Ureter (tissue), 1 donor: ENCODE results near the gene ORM2. TPM values are rescaled to one million over a fixed set of nuclear protein-coding genes. Genes with fewer than 3 reads are reported as not detected.

Experiments
- DNase-seq: peaks from one replicate; pipeline ENCODE4 v3.0.0-alpha.2; 2020; ENCODE audit warnings: low spot score
- total RNA-seq: library from RNA; stranded (reverse); gene quantifications from one replicate; pipeline ENCODE4 v1.2.4, GENCODE V29; 2023
- donor health status: DM: yes; HTN: yes; CAD: no.

Gene ORM2
- total RNA-seq, 1 donor from 2014 or later = not detected

DNA sequence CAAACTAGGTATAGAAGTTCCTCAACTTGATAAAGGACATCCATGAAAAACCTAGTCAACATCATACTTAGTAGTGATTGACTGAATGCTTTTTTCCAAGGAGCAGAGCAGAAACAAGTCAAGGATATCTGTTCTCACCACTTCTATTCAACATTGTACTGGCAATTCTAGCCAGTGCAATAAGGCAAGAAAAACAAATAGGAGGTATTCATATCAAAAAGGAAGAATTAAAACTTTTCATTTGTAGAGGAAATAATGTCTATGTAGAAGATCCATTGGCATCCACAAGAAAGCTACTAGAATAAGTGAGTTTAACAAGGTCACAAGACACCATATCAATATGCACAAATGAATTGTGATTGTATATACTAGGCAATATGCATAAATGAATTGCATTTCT is 35.0 kb upstream of the ORM2 start:
- no peak for DNase-seq

DNA sequence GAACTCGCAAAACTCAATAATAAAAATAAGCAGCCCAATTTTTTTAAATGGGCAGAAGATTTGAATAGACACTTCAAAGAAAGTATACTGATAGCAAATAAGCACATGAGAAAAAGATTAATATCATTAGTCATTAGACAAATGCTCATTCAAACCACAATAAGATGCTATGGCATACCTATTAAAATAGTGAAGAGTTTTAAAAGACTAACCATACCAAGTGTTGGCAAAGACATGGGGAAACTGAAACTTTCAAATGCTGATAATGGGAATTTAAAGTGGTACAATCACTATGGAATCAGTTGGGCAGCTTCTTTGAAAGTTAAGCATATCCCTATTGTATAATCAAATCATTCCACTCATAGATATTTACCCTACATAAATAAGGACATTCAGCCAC is 33.3 kb upstream of the ORM2 start:
- DNase-seq = no peak

DNA sequence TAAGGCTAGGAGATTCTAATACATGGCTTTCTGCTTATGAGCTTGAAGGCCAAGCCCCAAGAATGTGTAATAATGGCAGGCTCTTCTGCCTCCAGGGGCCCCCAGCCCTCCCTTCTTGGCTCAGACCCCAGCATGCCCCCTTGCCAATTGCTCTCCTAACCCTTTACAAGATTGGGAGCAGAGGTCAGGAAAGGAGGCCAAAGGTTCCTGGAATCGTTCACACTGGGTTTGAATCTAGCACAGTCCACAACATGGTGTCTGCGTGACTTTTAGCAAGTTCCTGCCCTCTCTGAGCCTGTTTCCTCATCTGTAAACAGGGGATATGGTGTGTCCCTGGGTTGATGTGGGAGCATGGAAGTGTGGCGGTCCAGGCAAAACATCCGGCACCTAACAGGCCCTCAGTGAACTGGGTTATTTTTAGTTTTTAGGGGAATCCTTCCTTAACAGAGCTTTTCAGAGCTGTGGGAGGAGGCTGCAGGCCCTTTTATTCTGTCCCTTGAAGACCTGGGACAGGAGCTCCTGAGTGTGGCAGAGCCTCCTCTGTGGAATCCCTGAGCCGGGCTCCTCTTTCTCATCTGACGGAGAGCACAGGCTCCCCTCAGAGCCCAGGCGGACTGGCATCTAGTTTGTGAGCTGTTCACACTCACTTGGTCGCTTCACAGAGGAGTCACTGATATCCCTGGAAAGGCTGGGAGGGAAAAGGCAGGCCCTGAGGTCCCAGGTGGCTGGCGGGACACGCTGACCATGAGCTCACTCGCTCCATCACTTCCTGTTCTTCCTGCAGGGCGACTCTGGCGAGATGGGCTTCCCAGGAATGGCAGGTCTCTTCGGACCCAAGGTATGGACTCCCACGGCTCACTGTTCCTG is 30.1 kb upstream of the ORM2 start:
- peak; percentile 35 for DNase-seq

DNA sequence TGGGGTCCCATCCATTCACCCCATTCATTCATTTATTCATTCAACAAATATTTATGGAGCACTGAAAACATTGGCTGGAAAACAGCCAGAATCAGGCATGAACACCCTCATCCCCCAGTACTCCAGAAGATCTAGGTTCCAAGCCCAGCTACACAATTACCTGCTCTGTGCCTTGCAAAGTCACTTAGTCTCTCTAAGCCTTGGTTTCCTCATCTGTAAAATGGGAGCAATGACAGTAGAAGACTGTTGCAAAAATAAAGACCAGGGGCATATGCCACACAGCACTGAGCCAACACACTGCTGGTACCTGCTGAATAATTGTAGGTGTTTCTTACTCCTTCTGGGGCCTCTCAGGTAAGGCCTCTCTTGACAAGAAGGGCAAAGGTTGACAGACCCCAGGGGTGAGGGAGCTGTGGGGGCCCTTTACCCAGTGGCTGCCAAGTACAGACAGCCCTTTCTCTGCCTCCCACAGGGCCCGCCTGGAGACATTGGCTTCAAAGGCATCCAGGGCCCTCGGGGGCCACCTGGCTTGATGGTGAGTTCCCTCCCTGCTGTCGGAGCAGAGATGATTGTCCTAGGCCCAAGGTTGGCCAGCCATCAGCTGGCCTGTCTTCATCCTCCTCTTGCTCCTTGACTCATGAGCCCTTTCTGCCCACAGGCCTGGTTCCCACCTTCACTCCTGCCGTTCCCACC is 29.4 kb upstream of the ORM2 start:
- no peak for DNase-seq

DNA sequence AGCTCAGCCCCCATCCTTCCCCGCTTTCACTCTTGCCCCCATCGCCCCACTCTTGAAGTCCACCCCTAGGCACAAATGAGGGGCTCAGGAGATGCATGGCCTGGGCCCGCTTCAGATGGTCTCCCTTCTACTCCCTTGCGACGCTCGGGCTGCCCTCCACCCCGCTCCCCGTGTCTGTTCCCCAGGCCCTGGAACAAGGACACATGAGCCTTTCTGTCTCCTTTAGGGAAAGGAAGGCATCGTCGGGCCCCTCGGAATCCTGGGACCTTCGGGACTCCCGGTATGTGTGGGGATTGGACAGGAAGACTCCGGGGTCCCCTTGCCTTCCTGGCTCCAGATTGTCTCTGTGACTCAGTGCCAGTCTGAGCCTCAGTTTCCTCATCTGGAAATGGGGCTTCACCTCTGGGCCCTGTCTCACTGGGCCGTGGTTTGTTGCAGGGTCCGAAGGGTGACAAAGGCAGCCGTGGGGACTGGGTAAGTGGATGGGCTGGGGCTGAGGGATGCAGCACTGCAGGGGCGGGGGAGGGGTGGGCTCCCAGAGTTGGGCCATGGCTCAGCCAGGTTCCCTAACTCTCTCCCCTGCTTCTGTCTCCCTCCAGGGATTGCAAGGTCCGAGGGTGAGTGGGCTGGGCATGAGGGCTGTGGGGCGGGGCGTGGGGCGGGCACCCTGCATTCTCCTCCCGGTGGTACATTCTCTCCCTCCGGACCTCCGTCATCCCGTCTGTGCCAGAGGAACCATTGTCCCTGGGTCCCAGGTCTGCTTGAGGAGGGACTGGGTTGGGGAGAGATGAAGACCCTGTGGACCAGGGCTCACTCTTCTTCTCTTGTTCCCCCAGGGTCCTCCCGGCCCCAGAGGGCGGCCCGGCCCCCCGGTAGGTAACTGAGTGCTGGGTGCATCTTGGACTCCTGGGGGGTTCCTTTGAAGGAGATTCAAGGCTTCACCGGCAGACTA is 28.5 kb upstream of the ORM2 start:
- peak; percentile 32 for DNase-seq

DNA sequence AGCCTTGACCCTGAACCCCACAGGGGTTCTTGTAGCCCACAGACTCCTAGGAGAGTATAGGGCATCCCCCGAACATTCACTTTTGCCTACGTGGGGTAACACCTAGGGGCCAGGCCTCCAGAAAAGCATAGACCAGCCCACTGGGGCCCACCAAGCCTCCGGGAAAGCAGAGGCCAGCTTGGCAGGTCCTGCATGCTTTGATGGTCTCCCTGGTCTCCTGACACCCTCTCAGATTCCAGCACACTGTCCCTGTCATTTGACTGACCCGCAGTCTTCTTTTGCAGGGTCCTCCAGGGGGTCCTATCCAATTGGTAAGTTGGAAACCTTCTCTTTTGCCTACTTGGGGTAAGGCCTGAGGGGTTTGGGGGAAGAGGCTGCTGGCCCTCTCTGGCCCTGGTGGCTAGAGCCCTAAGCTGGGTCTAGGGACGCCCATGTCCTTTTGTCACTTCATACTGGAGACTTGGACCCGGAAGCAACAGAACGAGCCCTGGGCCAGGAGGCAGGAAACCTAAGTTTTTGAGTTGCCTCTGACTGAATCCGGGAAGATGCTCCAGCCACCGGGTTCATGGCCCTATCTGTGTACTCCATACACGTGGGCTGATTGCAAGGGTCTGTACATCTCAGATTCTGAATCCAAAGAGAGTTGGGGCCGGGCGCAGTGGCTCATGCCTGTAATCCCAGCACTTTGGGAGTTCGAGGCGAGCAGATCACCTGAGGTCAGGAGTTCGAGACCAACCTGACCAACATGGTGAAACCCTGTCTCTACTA is 27.7 kb upstream of the ORM2 start:
- peak; percentile 29 for DNase-seq

DNA sequence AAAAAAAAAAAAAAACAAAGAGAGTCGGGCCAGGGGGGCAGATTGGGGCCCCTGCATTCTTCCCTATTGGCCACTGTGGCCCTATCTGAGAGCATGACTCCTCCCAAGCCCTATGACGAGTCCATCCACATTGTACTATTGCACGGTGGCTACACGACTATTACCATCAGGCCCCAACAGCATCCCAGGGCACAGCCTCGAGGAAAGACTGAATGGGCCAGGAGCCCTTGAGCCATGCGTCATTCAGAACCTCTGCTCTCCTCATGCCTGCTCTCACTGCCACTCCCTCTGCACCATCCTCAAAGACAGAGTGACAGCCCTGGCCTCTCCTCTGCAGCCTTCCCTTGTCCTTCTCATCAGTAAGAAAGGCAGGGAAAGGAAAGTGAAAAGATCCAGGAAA is 26.9 kb upstream of the ORM2 start:
- DNase-seq = peak; percentile 26

DNA sequence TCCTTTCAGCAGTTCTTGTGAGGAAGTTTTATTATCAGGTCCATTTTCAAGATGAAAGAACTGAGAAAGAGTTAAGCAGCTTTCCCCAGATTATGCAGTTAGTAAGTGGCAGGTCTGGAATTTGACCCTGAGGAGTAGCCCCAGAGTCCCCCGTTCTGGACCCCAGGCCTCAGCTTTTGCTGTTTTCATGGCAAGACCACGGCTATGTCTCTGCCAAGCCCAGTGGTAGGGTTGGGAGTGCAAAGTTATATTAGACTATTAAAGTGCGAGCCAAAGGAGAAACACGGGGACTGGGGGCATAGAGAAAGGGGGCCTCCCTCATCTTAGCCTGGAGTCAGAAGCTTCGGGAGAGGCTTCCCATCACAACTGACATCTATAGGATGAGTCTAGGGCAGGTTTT is 26.1 kb upstream of the ORM2 start:
- DNase-seq = peak; percentile 26

DNA sequence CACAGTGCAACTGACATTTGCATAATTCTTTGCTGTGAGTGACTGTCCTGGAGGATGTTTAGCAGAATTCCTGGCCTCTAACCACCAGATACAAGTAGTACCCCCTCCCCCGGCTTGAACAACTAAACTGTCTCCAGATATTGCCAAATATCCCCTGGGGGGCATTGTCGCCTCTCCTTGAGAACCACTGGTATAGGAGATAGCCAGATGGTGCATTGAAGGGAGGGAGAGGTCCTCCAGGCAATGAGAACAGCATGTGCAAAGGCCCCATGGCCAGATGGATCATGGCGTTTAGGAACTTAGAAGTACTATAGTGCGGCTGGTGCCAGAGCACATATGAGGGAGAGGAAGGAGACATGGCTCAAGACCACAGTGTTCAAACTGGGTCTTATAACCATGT is 25.7 kb upstream of the ORM2 start:
- peak; percentile 7 for DNase-seq

DNA sequence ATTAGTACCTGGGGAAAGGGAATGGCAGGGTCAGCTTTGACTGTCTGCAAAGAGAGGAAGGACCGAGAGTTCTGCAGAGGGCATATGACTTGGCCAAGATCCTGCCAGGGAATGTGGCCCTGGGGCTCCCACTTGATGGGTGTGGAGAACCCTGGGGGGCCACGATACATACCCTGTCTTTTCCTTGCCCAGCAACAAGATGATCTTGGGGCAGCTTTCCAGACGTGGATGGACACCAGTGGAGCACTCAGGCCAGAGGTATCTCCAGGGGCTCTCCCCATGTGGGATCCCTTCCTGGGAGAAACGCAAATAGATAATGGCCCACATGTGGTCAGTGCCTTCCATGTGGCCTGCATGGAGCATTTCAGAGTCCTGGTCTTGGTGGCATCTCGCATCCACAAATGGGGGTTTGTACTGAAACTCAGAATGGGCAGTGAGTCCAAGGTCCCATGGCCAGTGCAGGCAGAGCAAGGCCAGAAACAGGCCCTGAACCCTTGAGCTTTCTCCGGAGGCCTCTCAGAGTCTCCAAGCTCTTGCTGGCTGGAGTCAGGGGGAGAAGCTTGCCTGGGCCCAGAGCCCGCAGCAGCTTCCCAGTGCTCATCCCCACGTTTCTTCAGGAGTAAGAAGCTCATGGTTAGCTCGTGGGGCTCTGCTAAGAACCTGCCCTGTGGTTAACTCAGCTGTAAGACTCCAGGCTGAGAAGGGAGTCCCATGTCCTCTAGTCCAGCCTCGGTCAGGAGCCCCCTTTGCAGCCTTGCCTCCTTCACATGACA is 25.1 kb upstream of the ORM2 start:
- peak; percentile 33 for DNase-seq

DNA sequence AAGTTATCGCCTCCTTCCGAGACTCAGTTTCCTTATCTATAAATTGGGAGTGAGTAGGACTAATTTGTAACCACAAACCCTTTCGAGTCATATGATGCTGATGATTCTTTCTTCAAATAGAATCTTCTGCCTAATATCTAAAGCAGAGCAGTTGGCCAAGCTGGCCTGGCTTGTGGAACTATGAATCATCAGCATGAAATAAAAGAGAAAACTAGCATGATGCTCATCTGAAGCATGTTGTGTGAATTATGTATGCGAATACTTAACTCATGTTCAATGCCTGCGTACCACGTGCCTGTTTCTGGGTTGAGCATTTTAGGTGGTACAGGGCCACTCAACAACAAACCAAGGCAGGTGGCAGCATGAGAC is 21.8 kb upstream of the ORM2 start:
- no peak for DNase-seq

DNA sequence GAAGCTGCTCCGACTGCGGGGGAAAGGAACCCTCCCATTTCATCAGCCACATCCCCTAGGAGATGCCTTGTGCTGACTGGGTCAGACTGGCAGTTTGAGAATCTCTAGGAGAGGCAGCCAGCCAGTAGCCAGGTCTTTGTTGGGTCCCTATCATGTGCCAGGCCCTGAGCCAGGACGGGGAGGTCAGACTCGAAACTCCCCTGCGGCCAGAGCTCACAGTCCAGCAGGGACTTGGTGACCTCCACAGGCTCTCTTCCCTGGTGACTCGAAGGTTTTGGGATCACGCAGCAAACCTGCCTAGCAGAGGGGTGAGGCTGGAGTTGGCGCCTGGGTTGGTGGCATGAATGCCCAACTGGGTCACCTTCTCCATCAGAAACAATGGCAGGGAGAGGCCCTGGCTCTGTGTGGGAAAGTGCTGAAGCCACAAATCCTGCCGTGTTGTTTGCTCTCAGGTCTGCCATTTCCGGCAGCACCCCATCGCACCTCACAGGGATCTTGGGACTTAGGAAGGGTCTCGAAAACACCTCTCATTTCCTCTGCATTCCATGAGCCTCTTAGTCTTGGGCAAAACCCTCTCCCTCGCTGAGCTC is 21.2 kb upstream of the ORM2 start:
- peak; percentile 36 for DNase-seq

DNA sequence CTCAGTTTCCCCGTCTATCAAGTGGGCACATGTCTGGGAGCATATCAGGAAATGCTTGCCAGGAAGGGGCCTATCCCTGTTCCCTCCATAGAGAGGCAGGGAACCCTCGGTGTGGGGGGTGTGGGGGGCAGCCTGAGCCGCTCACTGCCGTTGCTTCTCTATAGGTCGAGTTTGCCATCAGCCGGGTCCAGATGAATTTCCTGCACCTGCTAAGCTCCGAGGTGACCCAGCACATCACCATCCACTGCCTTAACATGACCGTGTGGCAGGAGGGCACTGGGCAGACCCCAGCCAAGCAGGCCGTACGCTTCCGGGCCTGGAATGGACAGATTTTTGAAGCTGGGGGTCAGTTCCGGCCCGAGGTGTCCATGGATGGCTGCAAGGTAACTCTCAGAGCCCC is 20.6 kb upstream of the ORM2 start:
- DNase-seq = peak; percentile 32

DNA sequence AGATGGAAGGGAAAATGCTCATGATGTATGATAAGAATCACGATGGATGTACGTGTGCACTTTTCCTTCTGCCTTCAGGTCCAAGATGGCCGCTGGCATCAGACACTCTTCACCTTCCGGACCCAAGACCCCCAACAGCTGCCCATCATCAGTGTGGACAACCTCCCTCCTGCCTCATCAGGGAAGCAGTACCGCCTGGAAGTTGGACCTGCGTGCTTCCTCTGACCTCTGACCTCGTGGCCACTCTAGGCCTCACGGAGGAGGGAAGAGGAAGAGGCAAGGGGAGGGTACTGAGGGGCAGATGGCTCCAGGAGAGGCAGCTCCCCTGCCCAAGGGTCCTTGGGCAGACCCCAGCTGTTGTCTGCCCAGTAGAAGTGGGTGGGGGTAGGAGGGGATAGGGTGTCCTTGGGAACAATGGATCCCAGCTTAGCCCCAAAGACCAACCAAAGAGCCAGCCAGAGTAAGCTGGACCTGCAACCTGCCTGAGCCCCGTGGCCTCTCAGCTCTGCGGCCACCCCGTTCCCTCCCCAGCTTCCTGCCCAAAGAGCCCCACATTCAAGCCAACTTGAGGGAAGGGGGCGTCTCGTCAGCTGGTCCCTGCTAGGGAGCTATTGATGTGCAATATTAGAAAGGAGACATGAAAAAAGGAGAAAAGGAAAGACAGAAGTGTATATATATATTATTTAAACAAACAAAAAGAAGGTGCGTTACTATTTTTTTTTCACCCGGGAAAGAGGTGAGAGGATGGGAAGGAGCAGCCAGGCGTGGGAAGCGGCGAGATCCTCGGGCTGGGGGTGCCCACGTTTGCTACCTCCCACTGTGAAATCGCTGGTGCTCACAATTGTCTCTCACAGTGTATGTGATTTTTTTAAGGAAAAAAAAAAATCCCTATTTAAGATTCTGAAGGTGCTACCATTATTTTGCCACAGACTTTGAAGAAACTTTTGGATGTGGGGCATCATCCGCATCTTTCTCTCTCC is 18.9 kb upstream of the ORM2 start:
- DNase-seq = peak; percentile 27

DNA sequence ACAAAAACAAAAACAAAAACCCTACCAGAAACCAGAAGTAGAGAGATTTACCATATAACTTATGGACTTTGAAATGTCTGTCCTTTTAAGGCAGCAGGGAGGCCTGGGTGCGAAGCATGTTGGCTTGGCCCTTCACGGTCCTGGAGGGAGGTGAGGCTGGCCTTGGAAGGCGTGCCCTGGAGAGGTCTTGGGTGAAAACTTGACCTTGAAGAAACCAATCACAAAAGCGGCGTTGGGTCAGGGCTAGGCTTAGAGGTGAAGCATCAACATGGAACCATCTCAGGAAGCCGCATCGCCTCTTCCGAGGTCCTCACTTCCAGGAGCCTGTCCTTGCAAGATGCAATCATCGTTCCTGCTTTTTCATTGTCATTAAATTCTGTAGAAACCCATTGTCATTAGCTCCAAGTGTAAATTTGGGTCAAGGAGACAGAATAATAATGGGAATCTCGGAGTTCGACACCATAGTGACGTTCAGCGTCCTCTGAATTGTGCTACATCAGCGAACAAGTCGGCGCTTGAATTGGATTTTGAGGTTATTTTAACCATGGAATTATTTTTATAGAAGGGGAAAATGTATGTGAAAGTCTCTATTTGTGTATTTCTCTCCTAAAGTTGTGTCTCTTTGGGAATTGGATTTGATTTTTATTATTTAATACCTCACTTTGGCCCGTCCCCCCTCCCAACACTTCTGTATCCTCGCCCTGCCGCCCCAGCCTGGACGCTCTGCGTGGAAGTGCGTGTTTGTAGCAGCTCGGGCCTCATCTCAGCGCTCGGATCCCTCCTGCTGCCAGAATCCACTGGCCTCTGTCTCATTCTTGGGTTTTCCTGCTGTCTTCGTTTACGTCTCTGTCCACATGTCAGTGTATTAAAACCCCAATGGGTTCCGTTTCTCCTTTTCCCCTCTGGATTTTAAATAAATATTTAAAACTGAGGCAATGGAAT is 17.8 kb upstream of the ORM2 start:
- peak; percentile 20 for DNase-seq

DNA sequence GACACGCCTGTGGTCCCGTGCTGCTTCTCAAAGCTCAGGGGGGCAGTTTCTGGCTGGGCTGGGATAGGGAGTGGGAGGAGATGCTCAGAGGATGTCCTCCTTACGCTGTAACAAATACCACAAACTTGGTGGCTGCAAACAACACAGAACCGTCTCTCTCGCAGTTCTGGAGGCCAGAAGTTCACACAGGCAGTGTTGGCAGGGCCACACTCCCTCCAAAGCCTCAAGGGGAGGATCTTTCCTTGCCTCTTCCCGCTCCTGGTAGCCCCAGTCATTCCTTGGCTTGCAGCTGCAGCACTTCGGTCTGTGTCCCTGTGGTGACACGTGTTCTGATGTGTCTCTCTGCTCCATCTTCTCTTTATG is 17.2 kb upstream of the ORM2 start:
- peak; percentile 30 for DNase-seq

DNA sequence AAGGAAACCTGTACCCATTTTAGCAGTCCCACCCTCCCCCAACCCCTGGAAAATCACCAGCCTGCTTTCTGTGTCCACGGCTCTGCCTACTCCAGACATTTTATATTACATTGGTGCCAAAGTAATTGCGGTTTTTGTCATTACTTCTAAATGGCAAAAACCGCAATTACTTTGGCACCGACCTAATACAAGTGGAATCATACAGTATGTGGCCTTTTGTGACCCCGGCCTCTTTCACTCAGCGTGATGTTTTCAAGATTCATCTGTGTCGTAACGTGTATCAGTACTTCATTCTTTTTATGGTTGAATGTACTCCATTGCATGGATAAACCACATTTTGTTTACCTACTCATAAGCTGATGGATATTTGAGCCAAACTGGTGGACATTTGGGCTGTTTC is 16.5 kb upstream of the ORM2 start:
- DNase-seq = peak; percentile 29
